ENCODE data around the gene STX8.

Gene STX8

DNA sequence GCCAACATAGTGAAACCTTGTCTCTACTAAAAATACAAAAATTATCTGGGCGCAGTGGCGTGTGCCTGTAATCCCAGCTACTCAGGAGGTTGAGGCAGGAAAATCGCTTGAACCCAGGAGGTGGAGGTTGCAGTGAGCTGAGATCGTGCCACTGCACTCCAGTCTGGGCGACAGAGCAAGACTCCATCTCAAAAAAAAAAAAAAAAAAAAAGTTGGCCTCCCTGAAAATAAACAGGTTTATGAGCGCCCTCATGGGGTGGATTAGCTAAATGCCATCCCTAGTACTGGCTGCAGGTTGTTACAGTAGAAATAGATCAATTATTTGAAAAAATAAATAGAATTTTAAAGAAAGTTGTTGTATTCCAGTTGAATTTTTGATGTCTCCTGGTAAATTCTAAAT is 20.9 kb downstream of the STX8 start:
- DNase-seq (ENCODE audit: low read depth in 2 of 2), result peak; percentile 19 to 30

DNA sequence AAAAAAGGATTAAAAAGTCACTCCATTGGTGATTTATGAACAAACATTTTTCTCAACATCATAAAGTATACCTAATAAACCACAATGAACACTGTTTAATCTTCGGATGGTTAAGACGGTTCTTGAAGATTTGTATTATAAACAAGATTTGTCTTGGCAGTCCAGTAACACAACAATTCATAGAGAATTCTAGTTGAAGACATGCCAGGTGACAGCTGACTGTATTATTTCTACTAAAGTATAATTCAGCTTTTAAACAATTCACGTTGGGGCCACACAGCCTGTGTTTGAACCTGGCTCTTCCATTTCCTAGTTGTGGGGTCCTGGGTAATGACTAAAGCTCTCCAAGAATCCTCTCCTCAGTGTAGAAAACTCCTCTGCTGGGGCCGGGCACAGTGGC is 22.0 kb downstream of the STX8 start:
- no peak for DNase-seq (ENCODE audit: low read depth in 2 of 2)

DNA sequence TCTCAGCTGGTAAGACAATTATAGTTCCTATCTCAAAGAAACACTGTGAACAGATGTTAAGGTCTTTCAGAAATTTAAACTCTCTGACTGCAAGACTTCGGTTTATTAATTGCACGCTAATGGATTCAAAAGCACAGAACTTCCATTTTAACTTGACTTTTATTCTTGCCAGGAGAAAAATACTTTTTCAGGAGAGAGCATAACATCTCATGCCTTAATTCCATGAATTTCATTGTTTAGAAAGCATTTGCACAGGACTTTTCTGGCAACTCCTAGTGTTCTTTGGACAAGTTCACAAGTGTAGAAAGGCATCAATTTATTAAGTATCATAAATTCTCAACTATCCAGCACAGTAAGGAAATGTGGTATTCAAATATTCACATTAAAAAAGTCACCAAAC is 22.4 kb downstream of the STX8 start:
- DNase-seq (ENCODE audit: low read depth in 2 of 2), result no peak

DNA sequence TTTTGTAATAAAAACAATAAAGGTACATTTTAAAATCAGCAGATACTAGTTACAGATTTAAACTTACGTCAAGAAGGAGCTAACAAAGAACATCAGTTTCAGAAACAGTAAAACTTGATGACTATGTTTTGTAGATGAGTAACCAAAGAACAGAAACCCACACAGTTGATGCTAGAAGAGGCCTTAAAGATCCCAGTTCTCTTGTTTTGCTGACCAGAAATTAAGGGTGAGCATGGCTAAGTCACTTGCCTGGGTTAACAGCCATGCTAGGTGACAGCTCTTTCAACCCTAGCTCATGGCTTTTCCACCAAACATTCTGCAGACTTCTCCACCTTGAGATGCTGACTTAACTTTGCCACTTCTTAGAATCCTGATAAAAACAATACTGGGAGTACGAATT is 26.4 kb downstream of the STX8 start:
- no peak for DNase-seq (ENCODE audit: low read depth in 2 of 2)

DNA sequence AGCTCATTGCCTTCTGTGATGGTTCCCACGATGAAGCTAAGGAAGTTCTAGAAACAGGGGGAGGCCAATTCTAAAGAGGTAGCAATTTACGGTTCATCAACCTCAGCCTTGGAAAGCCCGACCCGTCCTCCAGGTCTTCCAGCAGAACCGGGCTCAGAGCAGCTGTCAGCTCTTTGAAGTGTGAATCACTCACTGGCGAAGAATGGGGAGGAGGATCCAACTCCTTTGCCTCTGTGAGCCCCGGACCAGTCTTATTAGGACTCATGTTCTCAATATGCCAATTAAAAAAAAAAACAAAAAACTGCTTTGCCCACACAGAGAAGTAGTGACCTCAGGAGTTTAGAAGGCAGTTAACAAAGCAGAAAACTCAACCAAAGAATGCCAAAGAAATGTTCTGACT is 31.4 kb downstream of the STX8 start:
- DNase-seq (ENCODE audit: low read depth in 2 of 2), result no peak

DNA sequence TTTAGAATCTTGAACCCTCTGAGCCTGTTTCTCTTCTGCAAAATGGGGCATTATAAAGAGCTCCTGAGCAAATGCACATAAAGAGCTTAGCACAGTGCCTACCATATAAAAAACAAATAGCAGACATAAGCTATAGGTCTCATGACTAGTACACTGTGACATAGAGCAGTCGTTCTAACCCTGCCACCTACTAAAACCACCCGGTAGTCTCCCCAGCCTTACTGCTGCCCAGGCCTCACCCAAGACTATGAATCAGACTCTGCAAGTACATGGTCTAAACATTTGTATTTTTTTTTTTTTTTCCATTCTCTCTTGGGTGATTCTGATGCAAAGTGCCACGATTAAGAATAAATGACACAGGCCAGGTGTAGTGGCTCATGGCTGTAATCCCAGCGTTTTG is 33.9 kb downstream of the STX8 start:
- DNase-seq (ENCODE audit: low read depth in 2 of 2), result no peak

DNA sequence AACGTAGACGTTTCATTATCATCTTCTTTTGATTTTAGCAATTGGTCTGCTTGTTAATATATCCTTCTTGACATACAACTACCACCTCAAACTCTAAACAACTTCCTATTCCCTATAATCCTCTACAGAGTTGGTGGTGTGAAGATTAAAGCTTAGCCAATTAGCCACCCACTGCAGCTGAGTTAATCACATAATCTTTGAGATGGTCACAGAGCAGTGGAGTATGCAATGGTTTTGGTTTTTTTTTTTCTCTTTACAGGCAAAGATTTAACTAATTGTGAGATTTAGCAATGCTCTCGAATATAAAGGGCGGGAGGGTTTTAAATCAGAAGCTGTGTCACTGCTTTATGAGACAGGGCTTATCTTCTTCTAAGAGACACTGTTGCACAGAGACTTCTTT is 37.0 kb downstream of the STX8 start:
- no peak for DNase-seq (ENCODE audit: low read depth in 2 of 2)

DNA sequence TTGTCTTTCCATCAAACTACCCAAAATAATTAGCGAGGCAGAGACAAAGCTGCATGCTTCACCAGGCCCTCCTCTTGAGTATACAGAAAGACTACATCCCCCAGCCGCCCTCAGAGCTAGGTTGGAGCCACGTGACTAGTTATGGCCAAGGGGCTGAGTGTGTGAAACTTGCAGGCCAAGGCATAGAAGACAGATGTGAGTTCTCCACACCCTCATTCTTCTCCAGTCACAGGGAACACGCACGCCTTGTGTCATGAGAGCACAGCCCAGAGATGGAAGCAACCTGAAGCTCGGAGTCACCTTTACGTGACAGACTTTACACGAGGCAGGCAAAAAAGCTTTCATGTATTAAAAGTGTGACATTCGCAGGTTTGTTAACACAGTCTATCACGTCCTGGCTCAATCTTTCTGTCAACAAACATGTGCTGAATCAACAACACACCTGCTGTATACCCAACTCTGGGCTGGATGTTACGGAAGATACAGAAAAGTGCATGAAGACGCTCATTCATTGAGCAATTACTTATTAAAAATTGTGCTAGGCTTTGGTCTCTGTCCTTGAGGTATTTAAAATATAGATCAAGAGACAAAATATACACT is 38.3 kb downstream of the STX8 start:
- no peak for DNase-seq (ENCODE audit: low read depth in 2 of 2)

DNA sequence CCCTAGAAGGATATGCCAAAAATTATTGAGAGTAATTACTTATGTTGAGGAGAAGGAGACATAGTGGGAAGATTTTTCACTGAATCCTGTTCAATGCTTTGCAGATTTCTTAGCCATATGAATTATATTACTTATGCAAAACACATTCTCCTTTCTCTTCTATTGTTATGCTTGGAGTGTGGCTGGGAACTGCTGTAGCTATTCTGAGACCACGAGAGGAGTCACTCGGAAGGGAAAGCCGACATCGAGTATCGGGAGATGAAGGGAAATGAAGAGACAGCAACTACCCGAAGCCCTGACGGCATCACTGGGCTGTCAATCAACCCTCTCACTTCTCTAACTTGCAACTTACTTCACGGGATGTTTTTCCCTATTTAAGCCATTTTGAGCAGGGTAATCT is 39.6 kb downstream of the STX8 start:
- no peak for DNase-seq (ENCODE audit: low read depth in 2 of 2)

DNA sequence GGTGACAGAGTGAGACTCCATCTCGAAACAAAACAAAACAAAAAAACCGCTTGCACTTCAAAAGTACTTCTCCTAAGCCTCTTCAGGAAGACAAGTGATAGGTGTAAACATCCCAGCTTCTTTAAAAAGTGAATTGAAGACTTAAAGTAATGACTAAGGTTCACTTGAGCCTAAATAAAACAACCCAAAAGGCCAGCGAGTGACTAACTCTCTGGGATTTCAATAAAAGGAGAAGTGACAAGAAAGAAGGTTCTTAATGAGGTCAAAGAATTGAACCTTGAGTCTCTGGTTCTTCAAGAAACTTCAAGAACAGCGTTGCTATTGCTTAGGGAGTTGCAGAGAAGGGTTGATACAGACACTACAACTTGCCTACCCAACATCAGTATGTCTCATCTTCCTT is 42.2 kb downstream of the STX8 start:
- no peak for DNase-seq (ENCODE audit: low read depth in 2 of 2)

DNA sequence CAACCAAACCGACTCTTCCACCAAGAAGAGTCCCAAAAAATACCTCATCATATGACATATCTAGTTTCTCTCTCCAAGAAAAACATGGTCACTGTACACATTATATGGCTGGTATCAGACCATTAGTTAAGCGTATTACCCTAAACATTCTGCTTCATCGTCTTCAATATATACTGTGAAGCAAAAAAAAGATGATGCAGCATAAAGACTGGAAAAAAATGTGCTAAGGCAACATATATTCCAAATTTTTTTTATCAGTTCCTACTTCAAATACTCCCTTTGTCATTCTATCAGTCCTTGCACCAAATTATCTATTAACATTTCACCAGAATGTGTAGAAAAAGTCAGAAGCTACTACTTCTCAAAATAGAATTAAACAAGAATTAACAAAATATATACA is 42.9 kb downstream of the STX8 start:
- no peak for DNase-seq (ENCODE audit: low read depth in 2 of 2)

DNA sequence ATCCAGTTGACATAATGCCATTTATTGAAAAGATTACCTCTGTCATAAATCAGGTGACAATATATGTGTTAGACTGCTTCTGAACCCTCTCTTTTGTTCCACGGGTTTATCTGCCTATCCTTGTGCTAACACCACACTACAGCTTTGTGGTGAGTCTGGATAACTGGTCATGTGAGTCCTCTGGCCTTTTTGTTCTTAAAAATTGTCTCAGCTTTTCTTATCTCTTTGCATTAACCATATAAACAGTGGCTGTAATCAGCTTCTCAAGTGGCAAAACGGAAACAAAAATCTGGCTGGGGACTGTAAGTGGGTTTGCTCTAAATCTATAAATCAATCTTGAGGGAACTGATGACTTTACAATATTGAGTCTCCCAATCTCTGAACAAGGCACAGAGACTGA is 44.6 kb downstream of the STX8 start:
- DNase-seq (ENCODE audit: low read depth in 2 of 2), result no peak

DNA sequence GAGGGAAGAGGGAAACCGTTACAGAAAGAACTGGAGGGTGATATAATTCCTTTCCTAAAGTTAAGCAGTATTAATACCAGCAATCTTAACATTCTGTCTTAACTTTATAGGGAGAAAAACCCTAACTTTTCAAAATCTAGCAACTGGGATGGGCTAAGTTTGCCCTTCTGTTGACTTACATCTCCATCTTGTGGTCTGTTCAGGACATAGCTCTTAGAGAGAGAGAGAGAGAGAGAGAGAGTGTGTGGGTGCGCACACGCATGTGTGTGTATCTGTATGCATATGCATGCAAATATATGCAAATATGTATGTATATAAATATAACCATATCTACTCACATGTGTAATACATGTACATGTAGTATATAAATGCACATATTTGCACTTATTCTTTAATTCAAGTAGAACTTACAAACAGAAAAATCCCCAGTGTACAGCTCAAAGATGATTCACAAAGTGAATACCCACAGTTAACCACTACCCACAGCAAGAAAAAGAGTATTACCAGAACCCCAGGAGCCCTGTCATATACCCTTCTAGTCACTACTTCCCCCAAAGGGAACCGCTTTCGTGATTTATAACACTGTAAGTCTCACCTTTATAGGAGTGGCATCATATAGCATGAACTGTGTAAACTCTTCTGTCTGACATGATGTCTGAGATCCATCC is 46.5 kb downstream of the STX8 start:
- DNase-seq (ENCODE audit: low read depth in 2 of 2), result no peak

DNA sequence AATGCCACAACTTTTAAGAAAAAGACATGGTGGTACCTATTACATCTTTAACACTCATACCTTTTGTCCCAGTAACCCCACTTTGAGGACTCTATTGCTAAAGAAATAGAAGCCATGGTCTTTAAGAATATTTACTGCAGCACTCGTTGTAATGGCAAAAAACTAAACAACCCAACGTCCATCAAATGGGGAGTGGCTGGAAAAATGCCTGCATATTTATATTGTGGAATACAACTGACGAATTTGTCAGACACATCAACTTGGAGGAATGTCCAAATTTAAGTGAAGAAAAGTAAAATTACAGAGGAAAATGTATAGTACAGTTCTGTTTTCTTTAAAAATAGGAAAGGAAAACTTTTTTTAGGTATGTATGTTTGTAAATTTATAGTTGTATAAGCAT is 47.8 kb downstream of the STX8 start:
- DNase-seq (ENCODE audit: low read depth in 2 of 2), result no peak

DNA sequence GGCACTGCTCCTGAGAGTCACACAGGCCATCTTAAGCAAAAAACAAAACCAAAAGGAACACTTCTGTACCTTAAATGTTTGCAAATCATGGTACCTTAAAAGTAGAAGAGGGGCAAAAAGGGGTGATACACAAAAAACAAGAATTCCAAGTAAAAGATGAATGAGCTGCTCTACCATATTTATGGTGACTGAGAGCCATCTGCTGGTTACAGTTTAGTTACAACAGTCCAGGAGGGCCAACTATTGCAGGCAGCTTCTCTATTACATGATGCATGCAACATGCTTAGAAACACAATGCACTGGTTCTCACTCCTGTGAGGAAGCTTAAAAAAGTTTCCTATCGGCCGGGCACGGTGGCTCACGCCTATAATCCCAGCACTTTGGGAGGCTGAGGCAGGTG is 53.5 kb downstream of the STX8 start:
- no peak for DNase-seq (ENCODE audit: low read depth in 2 of 2)

DNA sequence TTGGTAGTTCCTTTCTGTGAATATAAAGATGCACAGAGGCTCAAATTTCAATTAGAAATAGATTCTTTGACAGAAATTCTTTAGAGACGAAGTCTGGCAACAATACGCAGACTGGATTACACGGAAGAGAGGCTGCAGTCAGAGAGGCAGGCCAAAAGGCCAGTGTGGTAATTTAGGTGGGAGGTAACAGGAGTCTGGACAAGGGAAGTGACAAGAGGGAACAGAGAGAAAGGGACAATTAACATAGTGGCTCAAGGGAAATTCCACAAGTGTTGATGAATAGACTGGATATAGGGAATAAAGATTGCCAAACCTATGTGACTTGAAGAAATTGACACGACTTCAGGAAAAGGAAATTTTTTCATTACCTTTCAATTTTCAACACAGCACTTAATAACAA is 54.6 kb downstream of the STX8 start:
- DNase-seq (ENCODE audit: low read depth in 2 of 2), result no peak

DNA sequence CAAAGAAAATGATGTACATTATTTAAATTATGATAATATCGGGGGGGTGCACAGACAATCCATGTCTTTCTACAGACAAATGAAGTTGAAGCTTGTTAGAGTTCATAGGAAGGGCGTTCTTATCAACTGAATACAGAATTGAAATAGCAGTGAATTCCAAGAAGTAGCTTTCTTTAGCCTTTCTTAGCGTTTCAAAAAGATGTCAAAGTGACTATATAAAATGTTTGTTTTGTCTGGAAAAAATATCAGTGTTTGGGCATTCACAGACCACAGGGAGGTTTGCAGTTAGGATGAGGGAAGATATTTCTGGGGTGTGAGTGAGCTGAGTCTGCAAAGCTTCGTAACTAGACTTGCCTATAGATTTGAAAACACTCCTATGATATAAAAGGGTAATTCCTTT is 55.0 kb downstream of the STX8 start:
- DNase-seq (ENCODE audit: low read depth in 2 of 2), result no peak

DNA sequence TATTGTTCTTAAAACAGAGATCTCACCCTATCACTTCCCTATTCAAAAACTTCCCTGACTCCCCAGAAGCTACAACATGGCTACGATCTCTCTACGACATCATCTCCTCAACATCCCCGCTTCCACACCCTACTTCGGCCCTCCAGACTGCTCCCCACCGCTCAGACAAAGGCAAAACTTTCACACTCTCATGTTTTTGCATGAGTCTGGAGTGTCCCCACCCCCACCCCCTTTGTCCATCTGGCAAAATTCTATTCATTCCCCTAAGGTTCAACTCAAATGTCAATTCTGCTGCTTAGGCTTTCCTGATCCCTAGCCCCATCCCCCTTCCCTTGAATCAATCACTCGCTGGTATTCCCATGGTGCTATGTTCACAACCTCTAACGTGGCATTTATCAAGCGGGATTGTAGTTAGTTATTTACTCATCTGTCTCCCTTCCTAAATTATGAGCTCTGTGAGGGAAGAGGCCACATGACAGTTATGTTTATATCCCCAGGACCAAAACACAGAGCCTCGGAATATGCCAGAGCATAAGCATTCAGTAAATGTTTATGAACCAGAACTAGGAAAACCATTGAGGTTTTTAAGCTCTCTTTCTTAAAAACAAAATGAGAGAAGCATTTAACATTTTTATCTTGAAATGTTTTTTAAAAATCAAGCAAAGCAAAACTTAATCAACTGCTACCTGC is 55.9 kb downstream of the STX8 start:
- no peak for DNase-seq (ENCODE audit: low read depth in 2 of 2)

DNA sequence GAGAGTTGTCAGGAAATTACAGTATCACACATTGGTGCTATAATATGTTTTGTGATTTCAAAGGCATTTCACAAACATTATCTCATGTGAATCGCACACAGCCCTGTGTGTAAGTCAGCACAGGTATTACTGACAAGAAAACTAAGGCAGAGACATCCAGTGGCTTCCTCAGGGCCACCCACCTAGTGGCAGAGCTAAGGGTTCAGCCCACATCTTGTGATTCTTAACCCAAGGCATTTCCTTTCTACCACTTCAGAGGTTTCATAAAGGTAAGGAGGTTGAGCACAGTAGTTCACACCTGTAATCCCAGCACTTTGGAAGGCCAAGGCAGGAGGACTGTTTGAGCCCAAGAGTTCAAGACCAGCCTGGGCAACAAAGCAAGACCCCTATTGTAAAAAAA is 58.2 kb downstream of the STX8 start:
- no peak for DNase-seq (ENCODE audit: low read depth in 2 of 2)

DNA sequence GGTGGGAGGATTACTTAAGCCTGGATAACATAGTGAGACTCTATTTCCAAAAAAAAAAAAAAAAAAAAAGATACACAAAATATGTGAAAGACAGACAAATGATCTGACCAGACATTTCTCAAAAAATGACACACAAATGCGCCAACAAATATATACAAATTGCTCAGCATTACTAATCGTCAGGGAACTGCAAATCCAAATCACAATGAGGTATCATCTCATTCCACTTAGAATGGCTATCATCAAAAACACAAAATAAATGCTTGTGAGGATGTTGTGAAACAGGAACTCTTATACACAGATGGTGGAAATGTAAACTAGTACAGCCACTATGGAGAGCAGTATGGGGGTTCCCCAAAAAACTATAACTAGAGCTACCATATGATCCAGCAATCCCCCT is 62.4 kb downstream of the STX8 start:
- DNase-seq (ENCODE audit: low read depth in 2 of 2), result no peak

DNA sequence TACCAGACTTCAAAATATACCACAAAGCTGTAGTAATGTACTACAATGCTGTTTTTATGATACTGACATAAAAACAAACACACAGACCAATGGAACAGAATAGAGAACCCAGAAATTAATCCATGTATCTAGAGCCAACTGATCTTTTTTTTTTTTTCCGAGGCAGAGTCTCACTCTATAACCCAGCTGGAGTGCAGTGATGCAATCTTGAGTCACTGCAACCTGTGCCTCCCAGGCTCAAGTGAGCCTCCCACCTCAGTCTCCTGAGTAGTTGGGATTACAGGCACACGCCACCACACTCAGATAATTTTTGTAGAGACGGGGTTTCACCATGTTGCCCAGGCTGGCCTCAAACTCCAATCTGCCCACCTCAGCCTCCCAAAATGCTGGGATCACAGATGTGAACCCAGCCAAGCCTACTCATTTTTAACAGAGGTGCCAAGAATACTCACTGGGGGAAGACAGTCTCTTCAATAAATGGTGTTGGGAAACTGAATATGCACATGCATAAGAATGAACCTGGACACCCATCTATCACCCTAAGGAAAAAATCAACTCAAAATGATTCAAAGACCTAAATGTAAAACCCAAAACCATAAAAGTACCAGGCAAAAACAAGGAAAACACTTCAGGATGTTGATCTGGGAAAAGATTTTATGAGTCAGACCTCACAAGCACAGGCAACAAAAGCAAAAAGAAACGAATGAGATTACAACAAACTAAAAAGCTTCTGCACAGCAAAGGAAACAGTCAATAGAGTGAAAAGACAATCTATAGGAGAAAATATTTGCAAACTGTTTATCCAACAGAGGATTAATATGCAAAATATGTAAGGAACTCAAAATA is 63.1 kb downstream of the STX8 start:
- DNase-seq (ENCODE audit: low read depth in 2 of 2), result no peak

DNA sequence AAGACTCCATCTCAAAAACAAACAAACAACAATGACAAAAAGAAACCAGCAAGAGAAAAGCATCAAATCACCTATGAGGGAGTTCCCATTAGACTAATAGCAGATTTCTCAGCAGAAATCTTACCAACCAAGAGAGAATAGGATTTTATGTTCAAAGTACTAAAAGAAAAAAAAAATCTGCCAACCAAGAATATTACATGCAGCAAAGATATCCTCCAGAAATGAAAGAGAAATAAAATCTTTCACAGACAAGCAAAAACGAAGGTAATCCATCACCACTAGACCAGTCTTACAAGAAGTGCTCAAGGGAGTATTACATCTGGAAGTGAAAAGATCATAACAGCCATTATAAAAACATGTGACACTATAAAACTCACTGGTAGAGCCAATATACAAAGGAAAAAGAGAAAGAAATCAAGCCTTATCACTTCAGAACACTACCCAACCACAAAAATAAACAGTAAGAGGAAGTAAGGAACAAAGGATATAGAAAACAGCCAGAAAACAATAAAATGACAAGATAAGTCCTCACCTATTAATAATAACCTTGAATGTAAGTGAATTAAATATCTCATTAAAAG is 66.3 kb downstream of the STX8 start:
- no peak for DNase-seq (ENCODE audit: low read depth in 2 of 2)

Data from activated CD4-positive, alpha-beta T cell treated with anti-CD3 and anti-CD28 coated beads for 24 hours (primary cell).